ENCODE measurements around the gene OBP2A.
"Not testable (repeated sequence)": the region's sequence is repeated elsewhere in the genome, so short reads cannot be mapped to it uniquely, and the experiment has no call there.

The OBP2A gene

DNA sequence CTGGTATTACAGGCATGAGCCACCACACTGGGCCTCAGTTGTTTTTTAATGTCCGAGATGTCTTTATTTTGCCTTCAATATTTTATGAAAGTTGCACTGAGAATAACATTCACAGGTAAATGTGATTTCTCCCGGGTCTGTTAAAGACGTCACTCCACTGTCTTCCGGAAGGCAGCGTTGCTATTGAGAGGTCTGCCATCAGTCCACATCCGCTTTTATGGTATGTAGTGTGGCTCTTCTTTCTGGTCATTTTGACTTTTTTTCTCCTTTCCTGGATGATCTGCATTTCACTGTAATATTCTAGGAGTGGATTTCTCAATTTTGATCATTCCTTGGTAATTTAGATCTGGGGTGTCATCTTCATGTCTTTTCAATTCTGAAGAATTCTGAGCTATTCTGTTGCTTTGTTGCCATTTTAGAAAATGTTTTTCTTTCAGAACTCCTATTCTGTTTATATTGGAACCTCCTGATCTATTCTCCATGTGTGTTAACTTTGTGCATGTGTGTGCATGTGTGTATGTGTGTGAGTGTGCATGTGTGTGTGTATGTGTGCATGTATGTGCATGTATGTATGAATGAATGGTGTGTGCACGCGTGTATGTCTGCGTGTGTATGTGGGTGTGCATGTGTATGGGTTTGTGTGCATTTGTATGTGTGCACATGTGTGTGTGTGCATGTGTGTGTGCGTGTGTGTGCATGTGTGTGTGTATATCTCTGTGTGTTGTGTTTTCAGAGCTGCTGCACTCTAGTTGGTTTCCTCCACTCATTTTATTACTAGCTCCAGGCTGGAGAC lies 26.6 kb upstream of the OBP2A start:
- Mint-ChIP-seq H3K4me1 (ENCODE audit: low read depth) (peaks cover 4% of the 10 kb centered on the region), H3K36me3 (ENCODE audit: low read depth) (no peaks in the 10 kb centered on the region), H3K9me3 (no peaks in the 10 kb centered on the region), H3K27me3 (peaks cover 20% of the 10 kb centered on the region), H3K27ac (no peak overlapping the region), H3K4me3 (no peak overlapping the region)

DNA sequence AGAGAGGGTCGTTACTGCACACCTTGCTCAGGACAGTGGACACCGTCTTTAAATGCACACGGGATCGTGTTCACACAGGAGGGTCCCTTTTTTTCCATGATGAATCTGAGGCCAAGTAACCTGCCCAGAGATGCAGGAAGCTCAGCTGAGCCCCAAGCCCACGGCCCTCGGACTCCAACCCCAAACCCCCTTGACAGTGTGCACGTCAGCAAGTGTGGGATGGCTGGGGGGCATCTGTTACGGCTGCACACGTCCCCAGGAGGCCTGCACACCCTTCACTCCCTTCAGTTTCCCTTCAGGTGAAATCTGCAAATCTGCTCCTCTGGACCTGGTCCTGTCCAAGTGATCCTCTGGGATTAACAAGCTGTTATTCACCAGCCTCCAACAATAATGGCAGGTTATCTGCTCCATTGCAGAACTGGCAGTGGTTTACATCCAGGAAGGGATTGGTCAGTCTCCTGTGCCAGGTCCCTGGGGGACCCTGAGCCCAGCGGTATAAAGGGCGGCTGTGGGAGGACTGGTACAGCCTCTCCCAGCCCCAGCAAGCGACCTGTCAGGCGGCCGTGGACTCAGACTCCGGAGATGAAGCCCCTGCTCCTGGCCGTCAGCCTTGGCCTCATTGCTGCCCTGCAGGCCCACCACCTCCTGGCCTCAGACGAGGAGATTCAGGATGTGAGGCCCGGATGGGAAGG lies 24.9 kb upstream of the OBP2A start, which contains the start of gene LCN1:
LCN1 (plus strand) TSS at position 525 of the 692 bp plus-strand sequence; CDS start at position 583, 58 bp downstream.
- Mint-ChIP-seq H3K27me3 (peaks cover 20% of the 10 kb centered on the region), H3K36me3 (ENCODE audit: low read depth) (no peaks in the 10 kb centered on the region), H3K4me3 (no peak within 1 kb of the TSS), H3K4me1 (ENCODE audit: low read depth) (peaks cover 3% of the 10 kb centered on the region), H3K9me3 (no peaks in the 10 kb centered on the region), H3K27ac (no peak within 1 kb of the TSS)

DNA sequence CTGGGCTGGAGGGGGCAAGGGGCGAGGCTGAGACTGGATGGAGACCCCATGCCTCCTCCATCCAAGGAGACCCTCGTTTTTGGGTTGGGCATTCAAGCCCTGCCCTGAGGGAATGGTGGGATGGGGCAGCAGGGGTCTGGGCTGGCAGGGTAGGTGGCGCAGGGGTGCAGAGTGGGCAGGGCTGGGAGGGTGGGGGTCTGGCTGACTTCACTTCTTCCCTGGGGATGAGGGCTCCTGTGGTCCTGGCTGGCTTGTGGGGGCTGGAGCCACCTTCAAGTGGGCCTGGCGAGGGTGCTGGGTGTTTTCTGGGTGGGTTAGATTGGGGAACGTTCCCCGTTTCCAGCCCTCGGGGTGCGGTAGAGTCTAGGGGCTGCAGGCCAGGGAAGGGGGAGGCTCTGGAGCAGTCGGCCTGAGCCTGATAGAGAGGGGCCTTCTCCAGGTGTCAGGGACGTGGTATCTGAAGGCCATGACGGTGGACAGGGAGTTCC lies 24.3 kb upstream of the OBP2A start:
- no peaks in the 10 kb centered on the region for H3K4me1 Mint-ChIP-seq (ENCODE audit: low read depth)
- H3K36me3 Mint-ChIP-seq (ENCODE audit: low read depth): no peaks in the 10 kb centered on the region
- H3K4me3 Mint-ChIP-seq: no peak overlapping the region
- H3K9me3 Mint-ChIP-seq: no peaks in the 10 kb centered on the region
- H3K27ac Mint-ChIP-seq: no peak overlapping the region
- peaks cover 20% of the 10 kb centered on the region for H3K27me3 Mint-ChIP-seq

DNA sequence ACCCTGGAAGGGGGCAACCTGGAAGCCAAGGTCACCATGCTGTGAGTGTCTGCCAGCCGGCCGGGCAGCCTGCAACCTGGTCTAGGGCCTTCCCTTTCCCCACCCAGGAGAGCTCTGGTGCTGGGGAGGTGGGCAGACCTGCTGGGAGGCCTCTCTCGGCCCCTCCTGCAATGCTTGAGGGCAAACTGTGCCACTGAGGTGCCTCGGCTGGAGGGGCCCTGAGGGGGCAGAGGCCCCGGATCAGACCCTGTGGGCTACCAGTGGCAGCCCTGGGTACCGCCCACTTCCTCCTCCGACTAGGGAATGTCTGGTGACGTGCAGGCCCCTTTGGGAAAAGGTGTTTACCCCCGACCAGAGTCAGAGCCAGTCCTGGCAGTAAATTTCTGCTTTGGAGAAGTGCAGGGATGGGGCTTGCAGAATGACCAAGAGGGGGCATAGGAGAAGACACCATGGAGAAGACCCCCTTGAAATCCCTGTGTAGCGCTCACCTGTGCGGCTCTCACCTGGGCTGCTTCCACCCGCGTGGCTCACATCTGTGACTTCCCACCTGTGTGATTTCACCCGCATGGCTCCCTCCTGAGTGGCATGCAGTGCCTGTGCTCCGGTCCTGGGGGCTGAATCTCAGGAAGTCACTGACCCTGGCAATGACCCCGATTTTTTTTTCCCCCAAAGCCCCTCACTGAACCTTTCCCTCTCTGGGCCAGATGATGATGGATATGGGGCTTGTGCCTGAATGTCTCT lies 23.6 kb upstream of the OBP2A start:
- H3K4me1 Mint-ChIP-seq (ENCODE audit: low read depth): no peaks in the 10 kb centered on the region
- H3K27ac Mint-ChIP-seq: no peak overlapping the region
- no peak overlapping the region for H3K4me3 Mint-ChIP-seq
- H3K27me3 Mint-ChIP-seq: peaks cover 20% of the 10 kb centered on the region
- no peaks in the 10 kb centered on the region for H3K9me3 Mint-ChIP-seq
- H3K36me3 Mint-ChIP-seq (ENCODE audit: low read depth): no peaks in the 10 kb centered on the region

DNA sequence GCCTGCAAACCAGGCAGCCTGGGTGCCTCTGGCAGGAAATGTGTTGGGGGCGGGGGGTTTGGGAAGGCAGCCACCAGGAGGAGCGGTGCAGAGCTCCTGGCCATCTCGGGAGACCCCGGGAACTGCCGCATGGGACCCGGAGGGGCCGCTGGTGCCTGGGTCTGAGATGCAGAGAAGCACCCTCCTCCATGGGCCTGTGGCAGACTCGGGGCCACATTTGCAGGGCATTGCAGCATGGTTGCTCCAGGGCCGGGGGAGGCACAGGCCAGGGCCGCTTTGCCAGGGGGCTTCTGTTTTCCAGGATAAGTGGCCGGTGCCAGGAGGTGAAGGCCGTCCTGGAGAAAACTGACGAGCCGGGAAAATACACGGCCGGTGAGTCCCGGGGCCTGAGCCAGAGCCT lies 23.0 kb upstream of the OBP2A start:
- Mint-ChIP-seq H3K9me3 (no peaks in the 10 kb centered on the region), H3K27ac (no peak overlapping the region), H3K27me3 (peaks cover 16% of the 10 kb centered on the region), H3K4me1 (ENCODE audit: low read depth) (no peaks in the 10 kb centered on the region), H3K4me3 (no peak overlapping the region), H3K36me3 (ENCODE audit: low read depth) (no peaks in the 10 kb centered on the region)

DNA sequence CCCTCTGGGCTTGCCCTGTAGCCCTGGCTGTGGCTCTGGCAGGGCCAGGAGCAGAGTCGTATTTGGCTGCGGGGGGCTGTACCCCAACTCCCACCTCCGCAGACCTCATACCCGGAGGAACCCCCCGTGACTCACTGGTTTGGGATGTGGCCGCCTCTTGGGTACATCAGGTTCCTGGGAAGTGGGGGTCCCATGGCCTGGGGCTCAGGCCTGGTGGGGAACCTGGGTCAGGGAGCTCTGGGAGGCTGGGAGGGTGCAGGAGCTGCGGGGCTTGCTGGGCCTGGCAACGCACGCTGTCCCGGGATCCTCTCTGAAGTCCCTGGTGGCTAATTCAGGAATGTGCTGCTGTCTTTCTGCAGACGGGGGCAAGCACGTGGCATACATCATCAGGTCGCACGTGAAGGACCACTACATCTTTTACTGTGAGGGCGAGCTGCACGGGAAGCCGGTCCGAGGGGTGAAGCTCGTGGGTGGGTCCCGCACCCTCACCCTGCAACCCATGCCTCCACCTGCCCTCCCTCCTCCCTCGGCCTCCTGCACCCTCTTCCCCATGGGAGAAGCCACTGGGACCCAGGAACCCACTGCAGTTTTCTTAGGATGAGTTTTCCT lies 22.3 kb upstream of the OBP2A start:
- Mint-ChIP-seq H3K27ac (no peak overlapping the region), H3K36me3 (ENCODE audit: low read depth) (no peaks in the 10 kb centered on the region), H3K4me1 (ENCODE audit: low read depth) (no peaks in the 10 kb centered on the region), H3K4me3 (no peak overlapping the region), H3K27me3 (peaks cover 10% of the 10 kb centered on the region), H3K9me3 (no peaks in the 10 kb centered on the region)

DNA sequence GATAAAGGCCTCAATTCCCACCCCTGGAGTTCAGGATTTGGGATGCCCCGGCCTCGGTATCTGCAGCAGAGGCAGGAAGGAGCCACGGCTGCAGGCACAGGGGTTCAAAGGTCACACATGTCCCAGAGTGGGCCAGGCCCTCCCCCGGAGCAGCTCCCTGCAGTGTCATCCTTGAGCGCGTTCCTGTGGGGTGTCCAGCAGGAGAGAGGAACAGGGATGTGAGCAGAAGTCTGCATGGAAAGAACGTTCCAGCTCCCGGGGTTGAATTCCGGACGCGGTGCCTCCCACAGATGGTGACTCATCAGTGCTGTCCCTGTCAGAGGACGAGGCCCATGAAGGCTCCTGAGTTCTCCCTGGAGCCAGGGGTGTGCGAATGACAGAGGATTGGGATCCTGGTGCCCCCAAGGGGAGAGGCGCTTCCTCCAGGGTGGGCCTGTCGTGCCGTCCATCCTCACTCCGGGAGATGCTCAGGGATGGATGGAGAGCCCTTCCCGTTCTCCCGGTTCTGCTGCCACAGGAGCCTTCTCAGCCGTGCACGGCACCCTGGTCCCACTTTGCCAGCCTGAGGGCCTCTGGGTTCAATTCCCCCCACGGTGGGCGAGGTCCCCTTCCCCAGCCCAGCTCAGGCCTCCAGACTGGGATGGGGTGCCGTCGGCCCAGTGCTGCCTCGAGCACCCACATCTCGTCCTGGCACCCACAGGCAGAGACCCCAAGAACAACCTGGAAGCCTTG lies 21.6 kb upstream of the OBP2A start:
- Mint-ChIP-seq H3K27me3 (peaks cover 10% of the 10 kb centered on the region), H3K27ac (no peak overlapping the region), H3K4me3 (no peak overlapping the region), H3K9me3 (no peaks in the 10 kb centered on the region), H3K4me1 (ENCODE audit: low read depth) (no peaks in the 10 kb centered on the region), H3K36me3 (ENCODE audit: low read depth) (no peaks in the 10 kb centered on the region)

DNA sequence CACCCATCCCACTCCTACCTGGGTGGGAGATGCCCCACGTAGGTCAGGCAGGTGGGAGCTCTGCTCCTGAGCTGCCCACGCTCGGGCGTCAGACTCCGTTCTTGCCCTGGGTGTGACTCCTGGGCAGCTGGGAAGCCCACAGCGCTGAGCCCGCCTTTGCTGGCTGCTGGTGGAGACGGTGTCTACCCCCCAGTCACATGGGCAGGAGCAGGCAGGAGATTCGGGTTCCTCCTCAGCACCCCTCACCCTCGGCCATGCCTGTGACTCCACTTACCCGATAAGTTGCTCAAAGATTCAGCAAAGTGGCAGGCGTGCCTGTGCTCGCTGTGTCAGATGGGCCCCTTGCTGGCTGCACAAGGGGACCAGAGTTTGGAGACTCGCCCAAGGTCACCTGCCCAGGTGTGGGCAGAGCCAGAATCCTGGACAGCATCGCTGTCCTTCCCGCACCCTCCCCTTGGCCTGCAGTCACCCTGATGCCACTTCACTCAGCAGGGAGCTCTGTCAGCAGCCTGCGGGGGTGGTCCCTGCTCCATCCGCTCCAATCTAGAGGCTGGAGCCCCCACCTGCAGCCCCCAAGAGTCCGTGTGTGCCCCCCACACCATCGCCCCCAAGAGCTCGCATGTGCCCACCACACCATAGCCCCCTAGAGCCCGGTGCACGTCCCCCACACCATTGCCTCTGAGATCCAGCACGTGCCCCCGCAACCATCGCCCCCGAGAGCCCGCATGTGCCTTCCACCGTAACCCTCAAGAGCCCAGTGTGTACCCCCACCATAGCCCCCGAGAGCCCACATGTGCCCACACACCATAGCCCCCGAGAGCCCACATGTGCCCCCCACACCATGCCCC lies 20.5 kb upstream of the OBP2A start:
- H3K4me1 Mint-ChIP-seq (ENCODE audit: low read depth): no peaks in the 10 kb centered on the region
- no peaks in the 10 kb centered on the region for H3K9me3 Mint-ChIP-seq
- no peak overlapping the region for H3K27ac Mint-ChIP-seq
- no peak overlapping the region for H3K4me3 Mint-ChIP-seq
- peaks cover 7% of the 10 kb centered on the region for H3K27me3 Mint-ChIP-seq
- H3K36me3 Mint-ChIP-seq (ENCODE audit: low read depth): no peaks in the 10 kb centered on the region

DNA sequence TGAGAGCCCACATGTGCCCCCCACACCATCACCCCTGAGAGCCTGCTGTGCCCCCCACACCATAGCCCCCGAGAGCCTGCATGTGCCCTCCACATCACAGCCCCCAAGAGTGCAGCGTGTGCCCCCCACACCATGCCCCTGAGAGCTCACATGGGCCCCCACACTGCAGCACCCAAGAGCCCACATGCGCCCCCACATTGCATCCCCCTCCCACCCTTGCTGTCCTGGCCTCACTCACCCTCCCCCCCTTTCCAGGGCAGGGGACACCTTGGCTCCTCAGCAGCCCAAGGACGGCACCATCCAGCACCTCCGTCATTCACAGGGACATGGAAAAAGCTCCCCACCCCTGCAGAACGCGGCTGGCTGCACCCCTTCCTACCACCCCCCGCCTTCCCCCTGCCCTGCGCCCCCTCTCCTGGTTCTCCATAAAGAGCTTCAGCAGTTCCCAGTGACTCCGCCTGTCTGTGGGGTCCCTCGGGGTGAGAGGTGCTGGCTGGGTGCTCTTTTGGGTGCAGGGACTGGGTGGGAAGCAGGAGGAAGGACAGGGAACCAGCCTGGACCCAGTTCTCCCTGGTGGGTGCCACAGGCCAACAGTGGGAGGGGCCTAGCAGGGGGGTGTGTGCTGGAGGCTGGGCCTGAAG lies 19.7 kb upstream of the OBP2A start:
- Mint-ChIP-seq H3K4me3 (no peak overlapping the region), H3K27me3 (peaks cover 12% of the 10 kb centered on the region), H3K36me3 (ENCODE audit: low read depth) (no peaks in the 10 kb centered on the region), H3K9me3 (no peaks in the 10 kb centered on the region), H3K4me1 (ENCODE audit: low read depth) (no peaks in the 10 kb centered on the region), H3K27ac (no peak overlapping the region)

DNA sequence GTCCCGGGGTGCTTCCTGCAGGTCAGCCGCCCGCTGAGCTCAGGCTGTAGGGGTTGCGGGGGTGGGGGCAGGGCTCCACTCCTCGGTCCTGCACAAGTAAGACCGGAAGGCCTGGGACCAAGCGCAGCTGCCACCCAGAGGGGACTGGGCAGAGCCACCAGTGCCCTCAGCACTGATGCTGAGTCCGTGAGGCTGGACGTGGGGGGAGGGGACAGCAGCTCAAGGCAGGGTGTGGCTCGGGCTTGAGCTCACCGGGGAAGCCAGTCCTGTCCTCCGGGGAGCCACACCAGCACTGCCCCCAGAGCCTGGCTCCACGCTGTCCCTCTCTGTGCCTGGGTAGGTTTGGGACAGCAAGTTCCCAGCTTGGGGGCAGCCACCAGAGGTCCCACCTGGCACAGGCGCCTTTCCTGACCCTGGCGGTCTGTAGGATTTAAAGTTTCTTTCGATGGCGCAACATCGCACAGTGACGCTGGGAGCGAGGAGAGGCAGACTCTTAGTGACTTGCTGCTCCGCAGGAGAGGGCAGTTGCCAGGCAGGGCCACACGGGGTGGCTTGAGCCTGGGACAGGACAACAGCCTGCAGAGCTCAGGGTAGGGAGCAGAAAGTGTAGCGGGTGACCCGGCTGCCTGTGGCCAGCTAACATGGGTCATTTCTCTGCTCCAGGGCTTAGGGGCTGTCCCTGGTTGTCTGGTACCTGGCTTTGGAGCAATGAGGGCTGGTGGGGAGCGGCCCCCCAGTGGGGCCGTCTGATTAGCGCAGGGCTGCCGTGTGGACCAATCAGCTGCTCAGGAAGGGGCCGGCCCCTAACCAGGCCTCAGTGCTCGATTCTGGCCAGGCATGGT lies 19.0 kb upstream of the OBP2A start:
- Mint-ChIP-seq H3K4me1 (ENCODE audit: low read depth) (no peaks in the 10 kb centered on the region), H3K36me3 (ENCODE audit: low read depth) (no peaks in the 10 kb centered on the region), H3K27ac (no peak overlapping the region), H3K4me3 (no peak overlapping the region), H3K9me3 (no peaks in the 10 kb centered on the region), H3K27me3 (peaks cover 16% of the 10 kb centered on the region)

DNA sequence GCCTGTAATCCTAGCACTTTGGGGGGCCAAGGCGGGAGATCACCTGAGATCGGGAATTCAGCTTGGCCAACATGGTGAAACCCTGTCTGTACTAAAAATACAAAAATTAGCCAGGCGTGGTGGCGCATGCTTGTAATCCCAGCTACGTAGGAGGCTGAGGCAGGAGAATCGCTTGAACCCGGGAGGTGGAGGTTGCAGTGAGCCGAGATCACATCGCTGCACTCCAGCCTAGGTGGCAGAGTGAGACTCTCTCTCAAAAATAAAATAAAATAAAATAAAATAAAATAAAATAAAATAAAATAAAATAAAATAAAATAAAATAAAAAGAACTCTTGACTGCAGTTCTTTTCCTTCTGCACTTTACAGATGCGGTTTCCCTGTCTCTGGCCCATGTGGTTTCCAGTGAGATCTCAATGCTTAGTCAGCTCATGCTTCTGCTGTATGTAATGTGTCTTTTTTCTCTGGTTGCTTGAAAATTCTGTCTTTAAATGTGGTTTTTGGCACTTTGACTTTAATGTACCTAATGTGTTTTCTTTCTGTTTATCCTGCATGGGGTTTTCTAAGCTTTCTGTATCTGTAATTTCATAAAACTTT lies 17.0 kb upstream of the OBP2A start:
- H3K4me1 Mint-ChIP-seq (ENCODE audit: low read depth); H3K36me3 Mint-ChIP-seq (ENCODE audit: low read depth); H3K4me3 Mint-ChIP-seq; H3K9me3 Mint-ChIP-seq; H3K27ac Mint-ChIP-seq: not testable (repeated sequence)
- peaks cover 15% of the 10 kb centered on the region for H3K27me3 Mint-ChIP-seq

DNA sequence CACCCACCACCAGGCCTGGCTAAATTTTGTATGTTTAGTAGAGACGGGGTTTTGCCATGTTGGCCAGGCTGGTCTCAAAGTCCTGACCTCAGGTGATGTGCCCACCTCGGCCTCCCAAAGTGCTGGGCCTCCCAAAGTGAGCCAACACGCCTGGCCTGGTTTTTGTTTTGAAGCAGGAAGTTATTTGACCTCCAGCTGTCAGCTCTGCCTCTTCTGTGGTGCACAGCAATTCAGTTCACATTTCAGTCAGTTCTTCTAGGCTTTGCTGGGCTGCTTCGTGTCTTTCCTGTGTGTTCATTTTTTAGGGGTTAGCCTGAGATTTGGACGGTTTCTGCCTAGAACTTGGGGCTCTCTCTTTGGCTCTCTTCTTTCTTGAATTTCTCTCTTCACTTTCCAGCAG lies 15.8 kb upstream of the OBP2A start:
- H3K27me3 Mint-ChIP-seq: peaks cover 23% of the 10 kb centered on the region
- H3K36me3 Mint-ChIP-seq (ENCODE audit: low read depth): no peaks in the 10 kb centered on the region
- H3K27ac Mint-ChIP-seq: no peak overlapping the region
- no peaks in the 10 kb centered on the region for H3K4me1 Mint-ChIP-seq (ENCODE audit: low read depth)
- H3K4me3 Mint-ChIP-seq: no peak overlapping the region
- H3K9me3 Mint-ChIP-seq: no peaks in the 10 kb centered on the region
